HepG2 (cell line): ENCODE data around the gene NDUFS7. TPM values are rescaled to one million over a fixed set of nuclear protein-coding genes. Genes with fewer than 3 reads are reported as not detected.

Source experiments
- AKNA ChIP-seq: sonication (generic); formaldehyde crosslinking; IDR thresholded peaks from 2 replicates; pipeline ENCODE4 v1.4.0; 2020; ENCODE audit warnings: missing genetic modification reagents, borderline replicate concordance
- ATF7-NPFF ChIP-seq: sonication (generic); formaldehyde crosslinking; IDR thresholded peaks from 2 replicates; pipeline ENCODE4 v1.8.1; 2023; ENCODE audit warnings: mild to moderate bottlenecking, low read depth, missing genetic modification reagents, moderate library complexity
- EP300 ChIP-seq, 3 experiments: sonication (generic) in 1 of 3; formaldehyde crosslinking in 1 of 3; IDR thresholded peaks; 2 replicates each; pipeline versions ENCODE4 v1.5.1 to v1.6.1; 2011 to 2020; ENCODE audit warnings: low read depth in 2 of 3, low read length in 2 of 3, borderline replicate concordance in 1 of 3, improper control_type of control experiment in 1 of 3, mild to moderate bottlenecking in 1 of 3, missing genetic modification reagents in 1 of 3, moderate library complexity in 1 of 3
- ETV5 ChIP-seq: IDR thresholded peaks from 2 replicates; pipeline ENCODE4 v1.6.1; 2018; ENCODE audit warnings: missing biosample characterization, missing genetic modification reagents, inconsistent platforms, borderline replicate concordance
- IRX3 ChIP-seq: sonication (generic); formaldehyde crosslinking; IDR thresholded peaks from 2 replicates; pipeline ENCODE4 v1.8.1; 2023; ENCODE audit warnings: mild to moderate bottlenecking, low read depth, missing genetic modification reagents, borderline replicate concordance
- MAX ChIP-seq: IDR thresholded peaks from 2 replicates; pipeline ENCODE4 v1.6.1; 2012; ENCODE audit warnings: inconsistent platforms
- NFE2L1 ChIP-seq: sonication (generic); formaldehyde crosslinking; IDR thresholded peaks from 2 replicates; pipeline ENCODE4 v1.4.0; 2020; ENCODE audit warnings: missing genetic modification reagents, mild to moderate bottlenecking, borderline replicate concordance
- RBFOX2 ChIP-seq: fragments of 200-400 bp; formaldehyde crosslinking; IDR thresholded peaks from 2 replicates; pipeline ENCODE4 v1.6.1; 2017; ENCODE audit warnings: low read depth, mild to moderate bottlenecking, low read length
- RFX5 ChIP-seq: IDR thresholded peaks from 2 replicates; pipeline ENCODE4 v1.6.1; 2011; ENCODE audit warnings: low read depth, low read length, improper control_type of control experiment
- TEAD3 ChIP-seq: optimal IDR thresholded peaks from 2 replicates; pipeline ENCODE3; 2016; ENCODE audit warnings: borderline replicate concordance
- TOE1 ChIP-seq: sonication (generic); formaldehyde crosslinking; IDR thresholded peaks from 2 replicates; pipeline ENCODE4 v1.4.0; 2020; ENCODE audit warnings: mild to moderate bottlenecking, missing genetic modification reagents
- YEATS2 ChIP-seq: sonication (generic); formaldehyde crosslinking; IDR thresholded peaks from 2 replicates; pipeline ENCODE4 v1.4.0; 2020; ENCODE audit warnings: missing genetic modification reagents, borderline replicate concordance
- ZBTB49 ChIP-seq: sonication (generic); formaldehyde crosslinking; IDR thresholded peaks from 2 replicates; pipeline ENCODE4 v1.4.0; 2020; ENCODE audit warnings: missing genetic modification reagents, borderline replicate concordance
- ZKSCAN5 ChIP-seq: sonication (generic); formaldehyde crosslinking; IDR thresholded peaks from 2 replicates; pipeline ENCODE4 v1.5.1; 2020; ENCODE audit warnings: mild to moderate bottlenecking, missing genetic modification reagents
- ZNF414 ChIP-seq: sonication (generic); formaldehyde crosslinking; IDR thresholded peaks from 2 replicates; pipeline ENCODE4 v1.5.0; 2020; ENCODE audit warnings: missing genetic modification reagents
- ZNF709 ChIP-seq: sonication (generic); formaldehyde crosslinking; IDR thresholded peaks from 2 replicates; pipeline ENCODE4 v1.5.0; 2020; ENCODE audit warnings: mild to moderate bottlenecking, missing genetic modification reagents
- ZNF761 ChIP-seq: sonication (generic); formaldehyde crosslinking; conservative IDR thresholded peaks from 2 replicates; pipeline ENCODE4 v1.4.0; 2020; ENCODE audit warnings: mild to moderate bottlenecking, missing genetic modification reagents
- ZNF780A ChIP-seq: sonication (generic); formaldehyde crosslinking; IDR thresholded peaks from 2 replicates; pipeline ENCODE4 v1.8.0; 2022; ENCODE audit warnings: mild to moderate bottlenecking, missing genetic modification reagents, moderate library complexity
- ZZZ3 ChIP-seq: sonication (generic); formaldehyde crosslinking; IDR thresholded peaks from 2 replicates; pipeline ENCODE4 v1.4.0; 2020; ENCODE audit warnings: missing genetic modification reagents, mild to moderate bottlenecking, borderline replicate concordance
- polyA plus RNA-seq, 8 experiments: library from polyadenylated mRNA; depleted of rRNA in 3 of 8; stranded (reverse) in 7 of 8; unstranded in 1 of 8; fragments of >200 nt; fragmentation: Illumina TruSeq in 4 of 8; extraction: Trizol in 4 of 8; gene quantifications; 2 replicates each; pipeline versions ENCODE4 v1.2.1 to v1.2.3, GENCODE V29; 2011 to 2016; ENCODE audit warnings: low read depth in 4 of 8, missing spikeins in 1 of 8, mixed read lengths in 1 of 8; ENCODE audit not compliant: insufficient read depth in 1 of 8
- total RNA-seq, 5 experiments: library from RNA; depleted of rRNA; stranded (reverse); fragments of >200 nt; fragmentation: Illumina TruSeq; extraction: Trizol; gene quantifications; 2 replicates each; pipeline ENCODE4 v1.2.3, GENCODE V29; 2016; ENCODE audit warnings: low read depth in 1 of 5

Gene NDUFS7
- total and polyA plus RNA-seq, 2 of the 13 experiments (the other 11 are each of a cell fraction or from before 2014, with no cell fraction given) = 34.3 to 66.9 TPM

- TF ChIP-seq AKNA (peak; percentile 54; the same call in 1 of the 2 replicates), TEAD3 (CRISPR knock-in tag) (peak; percentile 65), ZNF709 (CRISPR knock-in tag) (peak; percentile 52; the same call in 1 of the 2 replicates), ETV5 (CRISPR knock-in tag) (peak; percentile 74), ATF7-NPFF (CRISPR knock-in tag) (peak; percentile 56), ZZZ3 (CRISPR knock-in tag) (0 out of 2 replicates have a peak, but pooled peaks have one; percentile 32), MAX (peak; percentile 95), EP300 (IDR thresholded peaks at IDR 0.05; ENCODE audit: low read depth in 2 of 2, low read length in 2 of 2) (peak in 1 of 2 experiments; percentile 40; a peak in 2 of 4 replicates), EP300 (CRISPR knock-in tag; IDR thresholded peaks at IDR 0.05; ENCODE audit: borderline replicate concordance) (peak; percentile 65; the same call in 1 of the 2 replicates), NFE2L1 (CRISPR knock-in tag) (no peak), ZBTB49 (no peak), RBFOX2 (peak; percentile 52; the same call in 1 of the 2 replicates), ZNF414 (CRISPR knock-in tag) (no peak), IRX3 (CRISPR knock-in tag) (peak; percentile 60; the same call in 1 of the 2 replicates), TOE1 (CRISPR knock-in tag) (no peak), RFX5 (no peak), ZNF761 (CRISPR knock-in tag) (peak; percentile 70; the same call in 1 of the 2 replicates), ZKSCAN5 (CRISPR knock-in tag) (no peak), YEATS2 (0 out of 2 replicates have a peak, but pooled peaks have one; percentile 24), ZNF780A (no peak)
These were observed 10.0 kb upstream of the NDUFS7 start (continued) for GRCh38 chr19:1373534-1374249.
